Measurements from ENCODE around the gene PRKRA. TPM values are rescaled to one million over a fixed set of nuclear protein-coding genes. Genes with fewer than 3 reads are reported as not detected.

Gene PRKRA
- total and polyA plus RNA-seq, 2 of the 13 experiments (the other 11 are each of a cell fraction or from before 2014, with no cell fraction given), result 53.1 to 74.7 TPM

- TF ChIP-seq GATAD2A (CRISPR knock-in tag; IDR thresholded peaks at IDR 0.05), result peak; percentile 49
- no peak; the same call in 1 of the 2 replicates for TF ChIP-seq STAG1 (CRISPR knock-in tag; IDR thresholded peaks at IDR 0.05)
- no peak for TF ChIP-seq FOXO1 (CRISPR knock-in tag; IDR thresholded peaks at IDR 0.05)
- peak; percentile 61 for TF ChIP-seq FOXA3 (CRISPR knock-in tag; IDR thresholded peaks at IDR 0.05)
- peak; percentile 50; the same call in 1 of the 2 replicates for TF ChIP-seq MYPOP (CRISPR knock-in tag; IDR thresholded peaks at IDR 0.05)
- no peak for TF ChIP-seq ZNF121 (CRISPR knock-in tag; IDR thresholded peaks at IDR 0.05)
- no peak for TF ChIP-seq ZNF383 (CRISPR knock-in tag; IDR thresholded peaks at IDR 0.05; ENCODE audit: borderline replicate concordance)
- TF ChIP-seq FOXP4 (CRISPR knock-in tag; IDR thresholded peaks at IDR 0.05), result peak; percentile 28; the same call in 1 of the 2 replicates
- TF ChIP-seq PHF20 (CRISPR knock-in tag; IDR thresholded peaks at IDR 0.05), result peak; percentile 41; the same call in 1 of the 2 replicates
- no peak for TF ChIP-seq SNAPC4 (CRISPR knock-in tag; IDR thresholded peaks at IDR 0.05)
- TF ChIP-seq ZFP82 (CRISPR knock-in tag; IDR thresholded peaks at IDR 0.05; ENCODE audit: borderline replicate concordance), result peak; percentile 91
- no peak for TF ChIP-seq ZNF660 (CRISPR knock-in tag; IDR thresholded peaks at IDR 0.05; ENCODE audit: borderline replicate concordance, low read depth)
- peak; percentile 78 for TF ChIP-seq SP5 (CRISPR knock-in tag; IDR thresholded peaks at IDR 0.05; ENCODE audit: borderline replicate concordance, low read depth)
- TF ChIP-seq ZNF609 (CRISPR knock-in tag; IDR thresholded peaks at IDR 0.05; ENCODE audit: borderline replicate concordance), result no peak
- TF ChIP-seq NR2F6 (IDR thresholded peaks at IDR 0.05), result no peak
- TF ChIP-seq NR2F6 (CRISPR knock-in tag; IDR thresholded peaks at IDR 0.05), result 0 out of 2 replicates have a peak, but pooled peaks have one; percentile 8
Measured at GRCh38 chr2:178480227-178481181, 29.5 kb upstream of the PRKRA start, which contains the start of gene PLEKHA3 (continued).
